ENCODE measurements around the gene SNRPE. TPM values are rescaled to one million over a fixed set of nuclear protein-coding genes. Genes with fewer than 3 reads are reported as not detected.
A peak's percentile ranks its signal among the peaks of the same experiment; 100 is the strongest.

Gene SNRPE
- total and polyA plus RNA-seq, 2 of the 13 experiments (the other 11 are each of a cell fraction or from before 2014, with no cell fraction given): 146 to 281 TPM

DNA sequence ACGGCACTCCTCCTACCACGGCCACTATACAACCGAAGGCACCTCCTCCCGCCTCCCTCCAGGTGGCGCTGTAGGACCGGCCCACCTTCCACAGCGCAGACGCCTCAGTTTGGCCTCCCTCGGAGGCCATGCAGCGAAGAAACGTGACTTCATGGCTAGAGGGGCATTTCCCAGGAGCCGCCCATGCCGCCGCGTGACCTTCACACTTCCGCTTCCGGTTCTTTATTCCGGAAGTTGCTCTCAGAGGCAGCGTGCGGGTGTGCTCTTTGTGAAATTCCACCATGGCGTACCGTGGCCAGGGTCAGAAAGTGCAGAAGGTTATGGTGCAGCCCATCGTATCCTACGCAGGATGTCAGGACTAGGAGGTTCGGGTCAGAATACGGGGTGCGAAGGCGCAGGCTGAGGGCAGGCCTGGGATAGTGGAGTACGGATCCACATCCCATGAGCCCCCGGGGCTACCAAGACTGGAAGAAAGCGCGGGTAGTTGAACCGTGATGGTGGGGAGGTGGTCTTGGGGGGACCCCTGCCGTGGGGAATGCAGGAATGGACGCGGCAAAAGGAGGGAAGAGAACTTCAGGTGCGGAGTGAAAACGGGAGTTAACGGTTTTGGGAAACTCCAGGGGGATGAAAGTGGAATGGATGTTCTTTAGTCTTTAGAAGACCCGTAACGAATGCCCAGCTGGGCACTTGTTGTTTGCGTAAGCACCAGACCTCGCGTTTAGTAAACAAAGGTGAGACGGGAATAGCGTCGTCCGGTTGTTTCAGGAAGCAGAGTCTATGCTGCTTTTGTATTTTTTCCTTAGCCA is at the start of gene SNRPE (continued):
- no peak for TF ChIP-seq SOX6 (IDR thresholded peaks at IDR 0.05)
- TF ChIP-seq SOX6 (CRISPR knock-in tag; IDR thresholded peaks at IDR 0.05): peak; percentile 81
- no peak for TF ChIP-seq MTA3 (CRISPR knock-in tag; IDR thresholded peaks at IDR 0.05)
- TF ChIP-seq, protein P1, sequence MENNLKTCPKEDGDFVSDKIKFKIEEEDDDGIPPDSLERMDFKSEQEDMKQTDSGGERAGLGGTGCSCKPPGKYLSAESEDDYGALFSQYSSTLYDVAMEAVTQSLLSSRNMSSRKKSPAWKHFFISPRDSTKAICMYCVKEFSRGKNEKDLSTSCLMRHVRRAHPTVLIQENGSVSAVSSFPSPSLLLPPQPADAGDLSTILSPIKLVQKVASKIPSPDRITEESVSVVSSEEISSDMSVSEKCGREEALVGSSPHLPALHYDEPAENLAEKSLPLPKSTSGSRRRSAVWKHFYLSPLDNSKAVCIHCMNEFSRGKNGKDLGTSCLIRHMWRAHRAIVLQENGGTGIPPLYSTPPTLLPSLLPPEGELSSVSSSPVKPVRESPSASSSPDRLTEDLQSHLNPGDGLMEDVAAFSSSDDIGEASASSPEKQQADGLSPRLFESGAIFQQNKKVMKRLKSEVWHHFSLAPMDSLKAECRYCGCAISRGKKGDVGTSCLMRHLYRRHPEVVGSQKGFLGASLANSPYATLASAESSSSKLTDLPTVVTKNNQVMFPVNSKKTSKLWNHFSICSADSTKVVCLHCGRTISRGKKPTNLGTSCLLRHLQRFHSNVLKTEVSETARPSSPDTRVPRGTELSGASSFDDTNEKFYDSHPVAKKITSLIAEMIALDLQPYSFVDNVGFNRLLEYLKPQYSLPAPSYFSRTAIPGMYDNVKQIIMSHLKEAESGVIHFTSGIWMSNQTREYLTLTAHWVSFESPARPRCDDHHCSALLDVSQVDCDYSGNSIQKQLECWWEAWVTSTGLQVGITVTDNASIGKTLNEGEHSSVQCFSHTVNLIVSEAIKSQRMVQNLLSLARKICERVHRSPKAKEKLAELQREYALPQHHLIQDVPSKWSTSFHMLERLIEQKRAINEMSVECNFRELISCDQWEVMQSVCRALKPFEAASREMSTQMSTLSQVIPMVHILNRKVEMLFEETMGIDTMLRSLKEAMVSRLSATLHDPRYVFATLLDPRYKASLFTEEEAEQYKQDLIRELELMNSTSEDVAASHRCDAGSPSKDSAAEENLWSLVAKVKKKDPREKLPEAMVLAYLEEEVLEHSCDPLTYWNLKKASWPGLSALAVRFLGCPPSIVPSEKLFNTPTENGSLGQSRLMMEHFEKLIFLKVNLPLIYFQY (CRISPR knock-in tag; IDR thresholded peaks at IDR 0.05; ENCODE audit: borderline replicate concordance): no peak
- no peak for TF ChIP-seq SUZ12 (IDR thresholded peaks at IDR 0.05; ENCODE audit: low read depth, low read length)
- peak; percentile 68; the same call in 1 of the 2 replicates for TF ChIP-seq ZSCAN30 (CRISPR knock-in tag; IDR thresholded peaks at IDR 0.05)
- no peak for TF ChIP-seq ZNF749 (CRISPR knock-in tag; IDR thresholded peaks at IDR 0.05; ENCODE audit: borderline replicate concordance)
- TF ChIP-seq, protein P2, sequence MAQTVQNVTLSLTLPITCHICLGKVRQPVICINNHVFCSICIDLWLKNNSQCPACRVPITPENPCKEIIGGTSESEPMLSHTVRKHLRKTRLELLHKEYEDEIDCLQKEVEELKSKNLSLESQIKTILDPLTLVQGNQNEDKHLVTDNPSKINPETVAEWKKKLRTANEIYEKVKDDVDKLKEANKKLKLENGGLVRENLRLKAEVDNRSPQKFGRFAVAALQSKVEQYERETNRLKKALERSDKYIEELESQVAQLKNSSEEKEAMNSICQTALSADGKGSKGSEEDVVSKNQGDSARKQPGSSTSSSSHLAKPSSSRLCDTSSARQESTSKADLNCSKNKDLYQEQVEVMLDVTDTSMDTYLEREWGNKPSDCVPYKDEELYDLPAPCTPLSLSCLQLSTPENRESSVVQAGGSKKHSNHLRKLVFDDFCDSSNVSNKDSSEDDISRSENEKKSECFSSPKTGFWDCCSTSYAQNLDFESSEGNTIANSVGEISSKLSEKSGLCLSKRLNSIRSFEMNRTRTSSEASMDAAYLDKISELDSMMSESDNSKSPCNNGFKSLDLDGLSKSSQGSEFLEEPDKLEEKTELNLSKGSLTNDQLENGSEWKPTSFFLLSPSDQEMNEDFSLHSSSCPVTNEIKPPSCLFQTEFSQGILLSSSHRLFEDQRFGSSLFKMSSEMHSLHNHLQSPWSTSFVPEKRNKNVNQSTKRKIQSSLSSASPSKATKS (CRISPR knock-in tag; IDR thresholded peaks at IDR 0.05): peak; percentile 84
- TF ChIP-seq, protein P3, sequence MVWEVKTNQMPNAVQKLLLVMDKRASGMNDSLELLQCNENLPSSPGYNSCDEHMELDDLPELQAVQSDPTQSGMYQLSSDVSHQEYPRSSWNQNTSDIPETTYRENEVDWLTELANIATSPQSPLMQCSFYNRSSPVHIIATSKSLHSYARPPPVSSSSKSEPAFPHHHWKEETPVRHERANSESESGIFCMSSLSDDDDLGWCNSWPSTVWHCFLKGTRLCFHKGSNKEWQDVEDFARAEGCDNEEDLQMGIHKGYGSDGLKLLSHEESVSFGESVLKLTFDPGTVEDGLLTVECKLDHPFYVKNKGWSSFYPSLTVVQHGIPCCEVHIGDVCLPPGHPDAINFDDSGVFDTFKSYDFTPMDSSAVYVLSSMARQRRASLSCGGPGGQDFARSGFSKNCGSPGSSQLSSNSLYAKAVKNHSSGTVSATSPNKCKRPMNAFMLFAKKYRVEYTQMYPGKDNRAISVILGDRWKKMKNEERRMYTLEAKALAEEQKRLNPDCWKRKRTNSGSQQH (CRISPR knock-in tag; IDR thresholded peaks at IDR 0.05; ENCODE audit: low read depth): peak; percentile 94
- TF ChIP-seq ZNF343 (CRISPR knock-in tag; IDR thresholded peaks at IDR 0.05): peak; percentile 37; the same call in 1 of the 2 replicates
- TF ChIP-seq ZNF660 (CRISPR knock-in tag; IDR thresholded peaks at IDR 0.05; ENCODE audit: borderline replicate concordance, low read depth): no peak
- no peak for TF ChIP-seq ZBTB1 (CRISPR knock-in tag; IDR thresholded peaks at IDR 0.05; ENCODE audit: borderline replicate concordance)
- TF ChIP-seq ZNF33A (CRISPR knock-in tag; IDR thresholded peaks at IDR 0.05; ENCODE audit: borderline replicate concordance): no peak
- peak; percentile 85; the same call in 1 of the 2 replicates for TF ChIP-seq REPIN1 (CRISPR knock-in tag; IDR thresholded peaks at IDR 0.05; ENCODE audit: borderline replicate concordance, low read depth)
- TF ChIP-seq NKX3-1 (CRISPR knock-in tag; IDR thresholded peaks at IDR 0.05): peak; percentile 53; the same call in 1 of the 2 replicates
- TF ChIP-seq ISX (CRISPR knock-in tag; conservative IDR thresholded peaks at IDR 0.05): peak; percentile 68
- peak; percentile 25 for TF ChIP-seq NFYB (CRISPR knock-in tag; IDR thresholded peaks at IDR 0.05)
- TF ChIP-seq MYNN (CRISPR knock-in tag; IDR thresholded peaks at IDR 0.05; ENCODE audit: low read depth): peak; percentile 38; the same call in 1 of the 2 replicates
- TF ChIP-seq SP4 (CRISPR knock-in tag; IDR thresholded peaks at IDR 0.05): peak; percentile 89
- TF ChIP-seq POLR2G (IDR thresholded peaks at IDR 0.05; ENCODE audit: low read depth, low read length): peak; percentile 92
- peak; percentile 49; the same call in 1 of the 2 replicates for TF ChIP-seq ZNF367 (CRISPR knock-in tag; IDR thresholded peaks at IDR 0.05; ENCODE audit: borderline replicate concordance)
- TF ChIP-seq PAX8 (CRISPR knock-in tag; IDR thresholded peaks at IDR 0.05; ENCODE audit: borderline replicate concordance): no peak
- peak; percentile 90 for TF ChIP-seq TBX2 (CRISPR knock-in tag; IDR thresholded peaks at IDR 0.05; ENCODE audit: borderline replicate concordance)

Data from HepG2 (cell line).